Mucosa of stomach (tissue), 1 donor: Measurements from ENCODE around the gene DHCR24.

Experiments
- H3K27me3 ChIP-seq: one replicate; pipeline ENCODE4 v1.7.0; 2013; ENCODE audit warnings: mild to moderate bottlenecking, low read length; ENCODE audit not compliant: control insufficient read depth, insufficient read depth
- H3K36me3 ChIP-seq: one replicate; pipeline ENCODE4 v1.7.0; 2013; ENCODE audit warnings: low read length; ENCODE audit not compliant: control insufficient read depth, insufficient read depth
- H3K4me1 ChIP-seq: one replicate; pipeline ENCODE4 v1.7.0; 2013; ENCODE audit warnings: mild to moderate bottlenecking, low read length; ENCODE audit not compliant: control insufficient read depth, insufficient read depth
- H3K4me3 ChIP-seq: one replicate; pipeline ENCODE4 v1.7.0; 2013; ENCODE audit warnings: low read length
- H3K9ac ChIP-seq: one replicate; pipeline ENCODE4 v1.7.0; 2013; ENCODE audit warnings: mild to moderate bottlenecking, low read length, moderate library complexity
- H3K9me3 ChIP-seq: one replicate; pipeline ENCODE4 v1.7.0; 2013; ENCODE audit warnings: mild to moderate bottlenecking, low read length, moderate library complexity; ENCODE audit not compliant: control insufficient read depth
- donor health status: Pancreatic carcinoma.

The DHCR24 gene

GRCh38 chr1:54869173-54869851 is 17.7 kb downstream of the DHCR24 start:
- Histone ChIP-seq H3K9ac (no peak overlapping the region), H3K27me3 (no peaks in the 10 kb centered on the region), H3K9me3 (no peaks in the 10 kb centered on the region), H3K4me3 (no peak overlapping the region), H3K36me3 (peaks cover 20% of the 10 kb centered on the region), H3K4me1 (peaks cover 12% of the 10 kb centered on the region)

DNA sequence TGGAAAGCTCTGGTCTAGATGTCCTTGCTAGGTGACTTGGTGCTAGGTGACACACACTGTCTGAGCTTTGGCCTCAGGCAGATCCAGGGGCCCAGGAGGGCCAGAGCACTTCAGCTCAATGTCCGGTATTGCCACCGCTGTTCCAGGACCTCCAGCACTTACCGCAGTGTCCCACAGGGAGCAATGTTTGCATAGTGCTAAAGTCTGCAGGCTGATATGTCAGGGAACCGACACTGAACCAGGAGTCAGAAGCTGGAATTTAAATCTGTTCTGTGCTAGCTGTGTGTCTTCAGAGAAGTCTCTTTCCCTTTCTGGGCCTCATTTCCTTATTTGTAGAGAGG is 19.3 kb downstream of the DHCR24 start:
- Histone ChIP-seq H3K4me1 (peaks cover 12% of the 10 kb centered on the region), H3K9me3 (no peaks in the 10 kb centered on the region), H3K36me3 (peaks cover 20% of the 10 kb centered on the region), H3K9ac (no peak overlapping the region), H3K4me3 (no peak overlapping the region), H3K27me3 (no peaks in the 10 kb centered on the region)

DNA sequence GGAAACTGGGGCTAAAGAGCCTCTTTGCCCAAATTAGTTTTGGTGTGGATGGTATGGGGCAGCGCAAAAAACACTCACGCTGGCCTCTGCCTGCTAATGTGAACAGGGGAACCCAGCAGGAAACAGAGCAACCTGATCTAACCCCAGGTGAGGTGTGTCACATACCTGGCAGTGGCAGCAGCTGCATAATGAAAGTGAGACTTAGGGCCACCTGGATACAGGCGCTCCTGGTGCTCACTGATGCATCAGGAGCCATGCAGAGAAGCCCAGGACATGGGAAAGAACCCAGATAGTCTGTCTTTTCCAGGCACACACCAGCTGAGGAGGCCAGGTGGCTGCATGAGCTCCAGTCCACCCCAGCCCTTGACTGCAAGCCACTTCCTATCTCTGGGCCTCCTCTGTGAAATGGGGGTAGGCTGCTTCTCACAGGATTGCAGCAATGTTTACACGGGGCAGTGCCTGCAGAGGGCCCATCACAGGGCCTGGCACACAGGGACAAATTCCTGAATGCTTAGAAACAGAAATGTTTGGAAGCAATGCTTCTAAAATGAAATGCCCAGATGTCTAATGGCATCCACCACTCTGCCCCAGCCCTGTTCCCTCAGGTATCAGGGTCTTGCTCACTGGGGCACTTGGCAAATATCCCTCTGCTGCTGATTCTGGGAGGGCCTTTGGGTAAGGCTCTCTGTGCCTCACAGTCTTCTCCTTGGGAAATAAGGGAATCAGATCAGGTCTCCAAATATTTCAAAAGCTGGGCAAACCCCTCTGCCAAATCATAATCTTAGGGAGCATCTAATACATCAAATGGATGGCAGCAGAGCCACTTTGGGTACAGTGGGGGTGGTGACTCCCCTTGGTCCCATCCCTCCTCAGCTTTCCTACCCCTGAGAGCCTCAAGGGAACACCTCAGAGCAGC is 19.9 kb downstream of the DHCR24 start:
- H3K4me1 ChIP-seq = peaks cover 12% of the 10 kb centered on the region

DNA sequence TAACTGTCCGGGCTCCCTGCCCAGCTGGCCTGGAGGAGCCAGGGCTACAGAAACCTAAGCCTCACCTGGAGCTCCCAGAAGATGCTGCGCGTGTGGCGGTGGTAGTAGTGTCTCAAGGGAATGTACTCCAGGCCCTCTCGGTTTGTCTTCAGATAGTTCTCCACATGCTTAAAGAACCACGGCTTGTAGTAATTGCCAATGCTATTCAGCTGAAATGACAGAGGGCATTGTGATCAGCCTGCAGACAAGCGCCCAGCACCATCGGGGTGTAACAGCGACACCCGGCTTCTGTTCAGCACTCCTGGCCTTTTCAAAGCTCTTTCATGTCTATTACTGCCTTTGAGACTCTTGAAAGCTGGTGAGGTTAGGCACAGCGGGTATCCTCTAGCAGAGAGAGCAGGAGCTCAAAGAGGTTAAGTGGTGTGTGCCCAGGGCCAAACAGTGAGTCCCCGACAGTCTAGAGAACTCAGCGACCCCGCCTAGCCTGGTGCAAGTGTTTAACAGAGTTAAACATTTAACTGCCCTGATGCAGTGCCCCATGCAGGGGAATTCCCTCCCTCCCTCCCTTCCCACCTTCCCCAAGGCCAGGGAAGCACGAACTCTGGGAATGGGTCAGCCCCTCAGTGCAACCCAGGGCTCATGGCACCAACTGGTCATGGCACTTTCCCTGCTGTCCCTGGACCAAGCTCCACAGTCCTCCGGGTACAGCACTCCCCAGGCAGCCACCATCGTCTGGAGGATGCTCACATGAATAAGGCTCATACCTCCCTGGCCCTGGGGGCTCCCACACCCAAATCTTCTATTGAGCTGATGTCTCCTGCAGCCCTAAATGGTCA is 21.5 kb downstream of the DHCR24 start:
- Histone ChIP-seq H3K4me3 (no peak overlapping the region), H3K9ac (no peak overlapping the region), H3K4me1 (peaks cover 12% of the 10 kb centered on the region), H3K36me3 (peaks cover 12% of the 10 kb centered on the region), H3K9me3 (no peaks in the 10 kb centered on the region), H3K27me3 (no peaks in the 10 kb centered on the region)

More for the DNA sequence above, 19.9 kb downstream of the DHCR24 start:
- Histone ChIP-seq H3K4me3 (no peak overlapping the region), H3K9me3 (no peaks in the 10 kb centered on the region), H3K9ac (no peak overlapping the region), H3K36me3 (peaks cover 20% of the 10 kb centered on the region), H3K27me3 (no peaks in the 10 kb centered on the region)

GRCh38 chr1:54864460-54865208 is 22.4 kb downstream of the DHCR24 start:
- no peak overlapping the region for H3K4me3 ChIP-seq
- no peak overlapping the region for H3K9ac ChIP-seq
- H3K4me1 ChIP-seq = peaks cover 14% of the 10 kb centered on the region
- H3K9me3 ChIP-seq = no peaks in the 10 kb centered on the region
- peaks cover 12% of the 10 kb centered on the region for H3K36me3 ChIP-seq
- H3K27me3 ChIP-seq = no peaks in the 10 kb centered on the region

DNA sequence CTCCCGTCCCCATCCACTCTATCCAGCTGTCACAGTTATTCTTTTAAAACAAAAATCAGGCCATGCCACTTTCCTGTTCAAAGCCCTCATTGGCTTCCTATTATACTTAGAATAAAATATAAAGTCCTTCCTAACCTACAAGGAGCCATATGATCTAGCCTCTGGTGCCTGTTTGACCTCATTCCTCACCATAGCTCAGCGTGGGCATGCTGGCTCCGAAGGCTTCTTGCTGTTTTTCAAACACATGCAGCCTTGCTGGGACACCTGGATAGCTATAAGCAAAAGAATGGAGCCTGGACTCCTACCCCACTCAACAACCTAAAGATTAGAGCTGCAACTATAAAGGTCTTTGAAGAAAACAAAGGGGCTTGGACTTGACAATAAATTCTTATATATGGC is 23.7 kb downstream of the DHCR24 start:
- Histone ChIP-seq H3K9ac (no peak overlapping the region), H3K27me3 (no peaks in the 10 kb centered on the region), H3K4me1 (peaks cover 17% of the 10 kb centered on the region), H3K36me3 (peaks cover 12% of the 10 kb centered on the region), H3K9me3 (no peaks in the 10 kb centered on the region), H3K4me3 (no peak overlapping the region)

DNA sequence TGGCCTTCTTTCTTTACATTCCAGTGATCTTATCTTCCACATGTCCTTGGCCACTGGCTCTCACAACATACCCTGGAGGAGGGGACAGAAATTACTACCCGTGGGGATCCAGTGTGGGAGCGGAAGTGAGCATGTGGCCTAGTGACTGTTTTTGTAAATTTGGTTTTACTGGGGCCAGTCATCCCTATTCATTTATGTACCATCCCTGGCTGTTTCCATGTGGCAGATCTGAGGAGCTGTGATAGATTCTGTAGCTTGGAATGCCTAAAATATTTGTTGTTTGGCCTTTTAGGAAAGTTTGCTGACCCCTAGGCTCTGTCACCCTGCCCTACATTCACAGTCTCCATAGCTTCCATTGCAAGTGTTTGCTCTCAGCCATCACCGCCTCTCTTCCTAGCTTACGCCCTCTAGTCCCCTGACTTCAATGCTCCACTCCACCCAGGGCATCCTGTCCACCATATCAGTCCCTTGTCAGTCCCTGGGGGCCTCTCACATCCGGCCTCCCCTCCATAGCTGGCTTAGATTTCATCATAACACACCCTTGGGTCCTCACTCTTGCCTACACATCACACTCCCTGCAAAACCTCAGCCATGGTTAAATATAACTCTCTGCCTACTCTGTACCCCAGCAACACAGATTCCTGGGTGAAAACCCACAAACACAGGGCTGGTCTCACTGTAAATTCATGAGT is 25.8 kb downstream of the DHCR24 start:
- H3K9me3 ChIP-seq = no peaks in the 10 kb centered on the region
- peaks cover 8% of the 10 kb centered on the region for H3K36me3 ChIP-seq
- H3K9ac ChIP-seq = no peak overlapping the region

GRCh38 chr1:54859700-54860391 is 27.1 kb downstream of the DHCR24 start:
- H3K9me3 ChIP-seq = no peaks in the 10 kb centered on the region
- no peaks in the 10 kb centered on the region for H3K27me3 ChIP-seq
- H3K4me1 ChIP-seq = peaks cover 26% of the 10 kb centered on the region
- no peak overlapping the region for H3K9ac ChIP-seq
- H3K36me3 ChIP-seq = peaks cover 2% of the 10 kb centered on the region
- H3K4me3 ChIP-seq = no peak overlapping the region

More for the DNA sequence above, 25.8 kb downstream of the DHCR24 start:
- Histone ChIP-seq H3K4me3 (no peak overlapping the region), H3K27me3 (no peaks in the 10 kb centered on the region), H3K4me1 (peaks cover 22% of the 10 kb centered on the region)

DNA sequence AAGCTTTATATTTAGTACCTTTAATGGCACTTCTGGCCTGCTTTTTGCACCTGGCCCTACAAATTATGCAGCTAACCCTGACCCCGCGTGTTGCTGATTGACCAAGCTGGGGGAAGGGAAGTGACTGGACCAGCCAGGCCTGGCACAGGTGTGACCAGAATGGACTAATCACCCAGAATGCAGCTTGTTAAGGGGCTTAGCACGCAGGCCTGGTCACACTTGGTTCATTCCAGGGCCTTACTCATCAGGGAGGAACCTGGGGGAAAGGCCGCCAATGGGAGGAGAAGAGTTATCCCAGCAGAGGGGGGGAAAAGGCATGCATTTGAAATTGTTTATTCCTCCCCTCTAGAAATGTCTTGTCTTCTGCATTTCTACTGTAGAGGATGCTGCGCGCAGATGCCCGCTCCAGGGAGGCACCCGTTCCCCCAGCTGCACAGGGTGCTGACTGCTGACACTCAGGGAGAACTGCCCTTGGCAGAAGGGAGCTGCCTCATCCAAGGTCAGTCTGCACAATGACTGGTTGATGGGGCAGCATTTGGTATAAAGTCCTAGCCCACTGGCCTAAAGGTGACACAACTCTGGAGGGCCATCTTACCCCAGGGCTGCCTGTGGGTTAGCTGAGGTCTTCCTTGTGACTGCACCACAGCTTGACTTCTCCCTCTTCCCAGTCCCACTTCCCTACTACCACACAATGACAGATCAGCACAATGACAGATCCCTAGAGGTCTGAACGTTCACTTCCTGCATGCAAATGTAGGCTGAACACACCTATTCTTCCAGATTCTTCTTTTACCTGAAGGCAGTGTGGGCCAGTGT is 29.0 kb downstream of the DHCR24 start:
- Histone ChIP-seq H3K4me1 (peaks cover 26% of the 10 kb centered on the region), H3K27me3 (no peaks in the 10 kb centered on the region), H3K9ac (no peak overlapping the region), H3K9me3 (no peaks in the 10 kb centered on the region), H3K36me3 (peaks cover 4% of the 10 kb centered on the region), H3K4me3 (no peak overlapping the region)

DNA sequence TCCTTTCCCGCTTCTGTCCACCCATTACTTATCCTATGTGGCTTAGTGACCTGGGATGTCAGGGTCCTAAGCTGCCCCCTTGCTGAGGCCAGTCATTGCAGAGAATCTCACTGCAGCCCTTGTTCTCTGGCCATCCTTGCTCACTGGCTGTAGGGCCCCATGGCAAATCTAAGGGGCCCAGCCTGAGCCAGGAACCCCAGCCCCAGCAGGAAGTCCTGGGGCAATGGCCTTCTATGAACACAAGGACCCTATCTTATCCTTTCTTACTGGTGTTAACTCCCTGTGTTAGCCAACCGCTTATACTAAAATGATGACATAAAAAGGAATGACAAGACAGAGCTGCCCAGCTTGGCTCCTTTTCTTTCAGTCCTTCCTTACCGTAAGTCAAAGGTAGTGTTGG is 29.9 kb downstream of the DHCR24 start:
- Histone ChIP-seq H3K36me3 (peaks cover 4% of the 10 kb centered on the region), H3K4me1 (peaks cover 26% of the 10 kb centered on the region), H3K9ac (no peak overlapping the region)

More for the DNA sequence above, 29.9 kb downstream of the DHCR24 start:
- Histone ChIP-seq H3K4me3 (no peak overlapping the region), H3K9me3 (no peaks in the 10 kb centered on the region), H3K27me3 (no peaks in the 10 kb centered on the region)
